Calu3 (cell line): ENCODE results near the gene ADO. TPM values are rescaled to one million over a fixed set of nuclear protein-coding genes. Genes with fewer than 3 reads are reported as not detected.

ENCODE experiments used
- BruUV-seq: library from RNA; stranded (reverse); fragments of 400-500 nt; replicated peaks from 2 replicates; lab custom pipeline; 2021; lab: Mats Ljungman, UMichigan
- CTCF ChIA-PET: fragments of 300-600 bp; sonication (Branson Sonifier 250); formaldehyde crosslinking; loops from one replicate; lab custom pipeline; 2022; ENCODE audit warnings: antibody characterized with exemption; lab: Charles Lee
- DNase-seq: peaks from one replicate; pipeline ENCODE4 v3.0.0; 2022
- H3K27ac Mint-ChIP-seq: one replicate; pipeline ENCODE4 v1.8.0; 2022; ENCODE audit warnings: mixed read lengths; ENCODE audit not compliant: unreplicated experiment
- H3K27me3 Mint-ChIP-seq: one replicate; pipeline ENCODE4 v1.8.0; 2022; ENCODE audit warnings: mixed read lengths; ENCODE audit not compliant: unreplicated experiment
- H3K36me3 Mint-ChIP-seq: one replicate; pipeline ENCODE4 v1.8.0; 2022; ENCODE audit warnings: mild to moderate bottlenecking, moderate library complexity, mixed read lengths; ENCODE audit not compliant: insufficient read depth, unreplicated experiment
- H3K4me1 Mint-ChIP-seq: one replicate; pipeline ENCODE4 v1.8.0; 2022; ENCODE audit warnings: mild to moderate bottlenecking, low read depth, mixed read lengths; ENCODE audit not compliant: unreplicated experiment
- H3K4me3 Mint-ChIP-seq: one replicate; pipeline ENCODE4 v1.8.0; 2022; ENCODE audit warnings: mild to moderate bottlenecking, low read depth, moderate library complexity, mixed read lengths; ENCODE audit not compliant: unreplicated experiment
- H3K9me3 Mint-ChIP-seq: one replicate; pipeline ENCODE4 v1.8.0; 2022; ENCODE audit warnings: low read depth, mixed read lengths; ENCODE audit not compliant: unreplicated experiment
- intact Hi-C: fragments of 100-400 bp; cut with micrococcal nuclease; formaldehyde crosslinking; loops from one replicate; pipeline ENCODE4 v1.10.0; 2022; ENCODE audit not compliant: unreplicated experiment
- total RNA-seq: library from RNA; stranded (reverse); gene quantifications from 2 replicates; pipeline ENCODE4 v1.2.3, GENCODE V29; 2022
- TF ChIP-seq, protein P1 (sequence below): fragments of 200-600 bp; IDR thresholded peaks from one replicate; pipeline ENCODE4 v1.8.0; 2022; ENCODE audit warnings: antibody characterized with exemption; ENCODE audit not compliant: unreplicated experiment

Gene ADO
- total RNA-seq, 1 experiment from 2014 or later = 32.3 TPM

GRCh38 chr10:62764011-62764410 lies 40.5 kb upstream of the ADO start:
- no peak overlapping the region for H3K4me3 Mint-ChIP-seq
- no peak for DNase-seq
- CTCF ChIA-PET = no interaction called here
- H3K36me3 Mint-ChIP-seq = no peaks in the 10 kb centered on the region
- no peaks in the 10 kb centered on the region for H3K9me3 Mint-ChIP-seq
- no TSS peak for BruUV-seq
- intact Hi-C loops = no loop called here
- TF ChIP-seq, protein P1, sequence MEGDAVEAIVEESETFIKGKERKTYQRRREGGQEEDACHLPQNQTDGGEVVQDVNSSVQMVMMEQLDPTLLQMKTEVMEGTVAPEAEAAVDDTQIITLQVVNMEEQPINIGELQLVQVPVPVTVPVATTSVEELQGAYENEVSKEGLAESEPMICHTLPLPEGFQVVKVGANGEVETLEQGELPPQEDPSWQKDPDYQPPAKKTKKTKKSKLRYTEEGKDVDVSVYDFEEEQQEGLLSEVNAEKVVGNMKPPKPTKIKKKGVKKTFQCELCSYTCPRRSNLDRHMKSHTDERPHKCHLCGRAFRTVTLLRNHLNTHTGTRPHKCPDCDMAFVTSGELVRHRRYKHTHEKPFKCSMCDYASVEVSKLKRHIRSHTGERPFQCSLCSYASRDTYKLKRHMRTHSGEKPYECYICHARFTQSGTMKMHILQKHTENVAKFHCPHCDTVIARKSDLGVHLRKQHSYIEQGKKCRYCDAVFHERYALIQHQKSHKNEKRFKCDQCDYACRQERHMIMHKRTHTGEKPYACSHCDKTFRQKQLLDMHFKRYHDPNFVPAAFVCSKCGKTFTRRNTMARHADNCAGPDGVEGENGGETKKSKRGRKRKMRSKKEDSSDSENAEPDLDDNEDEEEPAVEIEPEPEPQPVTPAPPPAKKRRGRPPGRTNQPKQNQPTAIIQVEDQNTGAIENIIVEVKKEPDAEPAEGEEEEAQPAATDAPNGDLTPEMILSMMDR = no peak
- no peaks in the 10 kb centered on the region for H3K27me3 Mint-ChIP-seq
- H3K4me1 Mint-ChIP-seq = no peaks in the 10 kb centered on the region
- H3K27ac Mint-ChIP-seq = no peak overlapping the region

- BruUV-seq = no TSS peak
- TF ChIP-seq, protein P1 = no peak
- H3K4me3 Mint-ChIP-seq = no peak overlapping the region
- CTCF ChIA-PET = no interaction called here
- H3K27ac Mint-ChIP-seq = no peak overlapping the region
- intact Hi-C loops = no loop called here
- no peaks in the 10 kb centered on the region for H3K9me3 Mint-ChIP-seq
- no peaks in the 10 kb centered on the region for H3K4me1 Mint-ChIP-seq
- no peak for DNase-seq
- H3K36me3 Mint-ChIP-seq = no peaks in the 10 kb centered on the region
- no peaks in the 10 kb centered on the region for H3K27me3 Mint-ChIP-seq
Measured at GRCh38 chr10:62765726-62766125, 38.8 kb upstream of the ADO start.

GRCh38 chr10:62766386-62766785 lies 38.1 kb upstream of the ADO start:
- intact Hi-C loops = no loop called here

DNA sequence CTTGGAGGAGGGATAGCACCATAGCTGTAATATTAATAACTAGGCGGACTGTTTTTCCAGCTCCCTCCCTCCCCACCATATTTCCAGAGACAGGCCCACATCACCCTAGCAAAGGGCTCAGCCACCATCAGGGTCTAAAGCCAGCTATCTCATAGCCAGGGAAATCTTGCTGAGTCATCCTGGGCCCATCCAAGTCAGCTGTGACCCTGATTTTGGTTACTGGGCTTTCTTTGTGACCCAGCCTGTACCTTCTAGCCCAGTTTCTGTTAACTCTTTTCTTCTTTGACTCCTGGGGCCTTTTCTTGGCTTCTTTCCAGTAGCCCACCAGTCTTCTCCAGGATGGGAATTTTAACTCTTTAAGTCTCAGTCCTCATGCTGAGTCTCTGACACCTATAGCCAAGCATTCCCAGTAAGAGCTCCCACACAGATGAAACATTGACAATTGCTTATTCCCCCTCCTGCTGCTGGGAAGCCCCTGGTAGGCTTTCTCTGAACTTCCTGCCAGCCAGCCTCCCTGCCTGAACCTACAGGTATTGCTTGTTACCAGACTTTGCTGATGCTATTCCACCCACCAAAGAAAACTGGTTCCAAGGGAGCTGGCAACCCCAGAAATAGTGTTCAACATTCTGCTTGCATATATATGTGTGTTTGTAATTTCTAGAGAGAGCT lies 34.8 kb upstream of the ADO start:
- no peaks in the 10 kb centered on the region for H3K27me3 Mint-ChIP-seq
- no peaks in the 10 kb centered on the region for H3K36me3 Mint-ChIP-seq
- no peak for DNase-seq
- H3K9me3 Mint-ChIP-seq = no peaks in the 10 kb centered on the region
- H3K27ac Mint-ChIP-seq = no peak overlapping the region
- no TSS peak for BruUV-seq
- intact Hi-C loops = no loop called here
- H3K4me1 Mint-ChIP-seq = no peaks in the 10 kb centered on the region
- no peak overlapping the region for H3K4me3 Mint-ChIP-seq
- CTCF ChIA-PET = no interaction called here
- TF ChIP-seq, protein P1 = no peak

More at GRCh38 chr10:62766386-62766785, 38.1 kb upstream of the ADO start:
- Mint-ChIP-seq H3K9me3 (no peaks in the 10 kb centered on the region), H3K4me1 (no peaks in the 10 kb centered on the region), H3K4me3 (no peak overlapping the region), H3K27ac (no peak overlapping the region), H3K27me3 (no peaks in the 10 kb centered on the region), H3K36me3 (no peaks in the 10 kb centered on the region)
- DNase-seq = no peak
- TF ChIP-seq, protein P1 = no peak
- BruUV-seq = no TSS peak
- CTCF ChIA-PET = no interaction called here
